Upper lobe of left lung (tissue), 4 donors: ENCODE results near the gene KMT2E.

Experiments
- CTCF ChIP-seq, 6 experiments: fragments of 450-650 bp in 4 of 6; fragments of 200-600 bp in 2 of 6; sonication (generic) in 2 of 6; IDR thresholded peaks; one replicate each; pipeline ENCODE4 v1.5.1; 2016 to 2019; ENCODE audit warnings: antibody characterized with exemption in 6 of 6
- POLR2A ChIP-seq, 4 donors: fragments of 450-650 bp; IDR thresholded peaks; one replicate each; pipeline ENCODE4 v1.5.1; 2016 to 2017; ENCODE audit warnings: antibody characterized with exemption in 4 of 4, mild to moderate bottlenecking in 2 of 4

- no peak for TF ChIP-seq CTCF (IDR thresholded peaks at IDR 0.05)
- no peak for TF ChIP-seq POLR2A (IDR thresholded peaks at IDR 0.05)
Measured at GRCh38 chr7:105107458-105107857, 93.5 kb downstream of the KMT2E start.
